Measurements from ENCODE around the gene ERF. TPM values are rescaled to one million over a fixed set of nuclear protein-coding genes. Genes with fewer than 3 reads are reported as not detected.

ERF gene
- polyA plus RNA-seq, 2 of the 4 experiments (the other 2 are of a cell fraction), result 103 to 120 TPM

GRCh38 chr19:42220751-42221097 lies 34.2 kb downstream of the ERF start:
- no peak for DNase-seq (ENCODE audit: low read depth in 1 of 2, low spot score in 1 of 2)
- ATAC-seq, result no peak
- no peak for FAIRE-seq
- TF ChIP-seq SMC3 (IDR thresholded peaks at IDR 0.05) (no peak), JUNB (IDR thresholded peaks at IDR 0.05) (no peak), BHLHE40 (IDR thresholded peaks at IDR 0.05; ENCODE audit: low read depth, low read length) (no peak), CBX2 (IDR thresholded peaks at IDR 0.05; ENCODE audit: borderline replicate concordance, low read depth) (no peak), EHMT2 (IDR thresholded peaks at IDR 0.05; ENCODE audit: low read depth) (no peak), HOXA7 (CRISPR knock-in tag; IDR thresholded peaks at IDR 0.05) (no peak), HEYL (CRISPR knock-in tag; IDR thresholded peaks at IDR 0.05) (no peak), HDAC2 (IDR thresholded peaks at IDR 0.05) (no peak), SREBF2 (IDR thresholded peaks at IDR 0.05) (no peak), FOSB (CRISPR knock-in tag; IDR thresholded peaks at IDR 0.05) (no peak), CEBPB (IDR thresholded peaks at IDR 0.05) (no peak), HMGXB4 (CRISPR knock-in tag; IDR thresholded peaks at IDR 0.05; ENCODE audit: borderline replicate concordance) (no peak), GATA3 (IDR thresholded peaks at IDR 0.05; ENCODE audit: borderline replicate concordance) (no peak)
- H3K4me2 ChIP-seq, result peak overlapping the region; percentile 95
- ChIA-PET POLR2A (interaction anchor here (0.6 to 2.2 kb wide), 3 partner anchors 14 to 24 kb away, joined by 3 to 26 read pairs (median 5); partner anchors contain the start of gene GSK3A), CTCF (interaction anchor here (0.9 to 12.7 kb wide), 6 partner anchors 10 to 192 kb away, joined by 3 to 185 read pairs (median 8); partner anchors contain the start of genes GSK3A and POU2F2)
- peak overlapping the region; percentile 77 for H3K4me3 ChIP-seq
- no peaks in the 10 kb centered on the region for H3K9me3 ChIP-seq
- 4% methylated on average over 6 of the region's 6 CpGs for WGBS (ENCODE audit: missing lambda C conversion rate)
- H3K27ac ChIP-seq, result peak overlapping the region; percentile 85 to 89
- H3K4me1 ChIP-seq, result peaks cover 34% of the 10 kb centered on the region

- POLR2A ChIA-PET, result interaction anchor here (0.6 to 2.2 kb wide), 8 partner anchors 14 to 336 kb away, joined by 3 to 26 read pairs (median 3); partner anchors contain the start of gene GSK3A
- H3K4me3 ChIP-seq, result peak within 1 kb of the TSS; percentile 77
- no peaks in the 10 kb centered on the region for H3K9me3 ChIP-seq
- H3K27ac ChIP-seq, result peak within 1 kb of the TSS; percentile 85 to 89
- ATAC-seq, result peak; percentile 81 to 92
- CTCF ChIA-PET, result interaction anchor here (0.6 to 12.7 kb wide), 13 partner anchors 8 to 193 kb away, joined by 3 to 185 read pairs (median 3); partner anchors contain the start of genes GSK3A and POU2F2
- peak within 1 kb of the TSS; percentile 95 for H3K4me2 ChIP-seq
- WGBS (ENCODE audit: missing lambda C conversion rate), result 1% methylated on average over 51 of the region's 53 CpGs
- DNase-seq (ENCODE audit: low read depth in 1 of 2, low spot score in 1 of 2), result peak; percentile 100
- peak; percentile 100 for FAIRE-seq
- peaks cover 39% of the 10 kb centered on the region for H3K4me1 ChIP-seq
- TF ChIP-seq ELK1 (IDR thresholded peaks at IDR 0.05; ENCODE audit: low read depth, low read length) (no peak), EP300 (IDR thresholded peaks at IDR 0.05) (no peak), KDM5A (IDR thresholded peaks at IDR 0.05) (peak; percentile 86), CHD2 (IDR thresholded peaks at IDR 0.05; ENCODE audit: low read length, partially characterized antibody) (no peak), USF2 (IDR thresholded peaks at IDR 0.05) (peak; percentile 95), NFE2L2 (conservative IDR thresholded peaks at IDR 0.05; ENCODE audit: low read length) (no peak), CTCF (IDR thresholded peaks at IDR 0.05) (no peak), HDAC2 (IDR thresholded peaks at IDR 0.05) (no peak), REST (IDR thresholded peaks at IDR 0.05) (no peak), HEYL (CRISPR knock-in tag; IDR thresholded peaks at IDR 0.05) (no peak), MAX (IDR thresholded peaks at IDR 0.05) (peak; percentile 93), ZNF302 (CRISPR knock-in tag; IDR thresholded peaks at IDR 0.05) (no peak), PHF8 (IDR thresholded peaks at IDR 0.05; ENCODE audit: borderline replicate concordance, low read depth) (peak; percentile 78), JUNB (IDR thresholded peaks at IDR 0.05) (no peak), ZFP36 (IDR thresholded peaks at IDR 0.05; ENCODE audit: borderline replicate concordance, partially characterized antibody) (no peak), EHF (CRISPR knock-in tag; IDR thresholded peaks at IDR 0.05) (no peak), GATA3 (IDR thresholded peaks at IDR 0.05; ENCODE audit: borderline replicate concordance) (no peak; the same call in 1 of the 2 replicates), CEBPB (IDR thresholded peaks at IDR 0.05) (no peak)
Observed at GRCh38 chr19:42219812-42220750, 34.8 kb downstream of the ERF start, which contains the start of gene ZNF526. TSS of gene ZNF526 (plus strand) at chr19:42220312. CDS start at chr19:42224404, 4,092 bp downstream.

Measured in A549 (cell line).